ENCODE results near the gene FURIN. TPM values are rescaled to one million over a fixed set of nuclear protein-coding genes. Genes with fewer than 3 reads are reported as not detected.
"Not testable (repeated sequence)": the region's sequence is repeated elsewhere in the genome, so short reads cannot be mapped to it uniquely, and the experiment has no call there.

Gene FURIN
- total RNA-seq, 1 donor from 2014 or later, result 39.8 TPM

- no peak for DNase-seq (ENCODE audit: low read depth in 2 of 2)
Measured at GRCh38 chr15:90882781-90883525, 14.6 kb downstream of the FURIN start.

GRCh38 chr15:90883526-90883975 lies 15.2 kb downstream of the FURIN start:
- DNase-seq (ENCODE audit: low read depth in 2 of 2), result peak in 1 of 2 donors; percentile 24

- DNase-seq (ENCODE audit: low read depth in 2 of 2), result peak; percentile 45 to 82
Measured at GRCh38 chr15:90883976-90884718, 15.8 kb downstream of the FURIN start, which contains the start of gene FES. FES (plus strand) TSS chr15:90884504; CDS start chr15:90885046, 542 bp downstream.

- peak in 1 of 2 donors; percentile 12 for DNase-seq (ENCODE audit: low read depth in 2 of 2)
Measured at GRCh38 chr15:90884719-90885431, 16.5 kb downstream of the FURIN start.

- peak; percentile 43 to 74 for DNase-seq (ENCODE audit: low read depth in 2 of 2)
Measured at GRCh38 chr15:90885432-90886290, 17.3 kb downstream of the FURIN start.

- no peak for DNase-seq (ENCODE audit: low read depth in 2 of 2)
Measured at GRCh38 chr15:90886291-90886614, 17.9 kb downstream of the FURIN start.

- DNase-seq (ENCODE audit: low read depth in 2 of 2), result no peak
Measured at GRCh38 chr15:90887037-90887481, 18.7 kb downstream of the FURIN start.

GRCh38 chr15:90889313-90889730 lies 20.9 kb downstream of the FURIN start:
- no peak for DNase-seq (ENCODE audit: low read depth in 2 of 2)

- DNase-seq (ENCODE audit: low read depth in 2 of 2), result no peak
Measured at GRCh38 chr15:90889736-90890456, 21.5 kb downstream of the FURIN start.

- DNase-seq (ENCODE audit: low read depth in 2 of 2), result no peak
Measured at GRCh38 chr15:90890839-90891238, 22.5 kb downstream of the FURIN start.

- no peak for DNase-seq (ENCODE audit: low read depth in 2 of 2)
Measured at GRCh38 chr15:90891346-90891949, 23.1 kb downstream of the FURIN start.

- no peak for DNase-seq (ENCODE audit: low read depth in 2 of 2)
Measured at GRCh38 chr15:90892023-90892422, 23.6 kb downstream of the FURIN start.

GRCh38 chr15:90892498-90893174 lies 24.2 kb downstream of the FURIN start:
- DNase-seq (ENCODE audit: low read depth in 2 of 2), result no peak

GRCh38 chr15:90893175-90894090 lies 25.0 kb downstream of the FURIN start:
- no peak for DNase-seq (ENCODE audit: low read depth in 2 of 2)

- peak; percentile 53 to 56 for DNase-seq (ENCODE audit: low read depth in 2 of 2)
Measured at GRCh38 chr15:90895571-90896117, 27.3 kb downstream of the FURIN start.

- not testable (repeated sequence) for DNase-seq (ENCODE audit: low read depth in 2 of 2)
Measured at GRCh38 chr15:90897131-90897655, 28.8 kb downstream of the FURIN start.

- peak in 1 of 2 donors; percentile 12 for DNase-seq (ENCODE audit: low read depth in 2 of 2)
Measured at GRCh38 chr15:90901175-90902039, 33.0 kb downstream of the FURIN start.

All from dermis microvascular lymphatic vessel endothelial cell (primary cell).